ENCODE results near the gene CRCP. TPM values are rescaled to one million over a fixed set of nuclear protein-coding genes. Genes with fewer than 3 reads are reported as not detected.
A peak's percentile ranks its signal among the peaks of the same experiment; 100 is the strongest.

The CRCP gene
- total and polyA plus RNA-seq, 12 donors, result 11.3 to 31.1 (median 22.5) TPM

GRCh38 chr7:66190504-66190857 lies 75.8 kb downstream of the CRCP start:
- 81 to 89% methylated on average over 5 of the region's 5 CpGs for WGBS, 2 donors
- no peak overlapping the region for H3K27ac ChIP-seq
- no peaks in the 10 kb centered on the region for H3K36me3 ChIP-seq
- no peaks in the 10 kb centered on the region for H3K27me3 ChIP-seq
- TF ChIP-seq CTCF (IDR thresholded peaks at IDR 0.05), result no peak
- H3K4me3 ChIP-seq, result no peak overlapping the region
- intact Hi-C loops (cut with DNase I), result no loop called here
- H3K4me1 ChIP-seq, result no peaks in the 10 kb centered on the region
- H3K9me3 ChIP-seq, result peaks cover 0 to 5% (median 0%) of the 10 kb centered on the region in 11 donors
- ATAC-seq (no peak), DNase-seq (no peak)

GRCh38 chr7:66193146-66193725 lies 78.6 kb downstream of the CRCP start:
- 59 to 63% methylated on average over 5 to 6 of the region's 6 CpGs for WGBS, 2 donors
- Histone ChIP-seq H3K4me1 (no peaks in the 10 kb centered on the region), H3K27me3 (no peaks in the 10 kb centered on the region), H3K36me3 (no peaks in the 10 kb centered on the region), H3K27ac (no peak overlapping the region), H3K4me3 (no peak overlapping the region), H3K9me3 (no peaks in the 10 kb centered on the region)
- TF ChIP-seq CTCF (IDR thresholded peaks at IDR 0.05), result no peak
- intact Hi-C loops (cut with DNase I), result no loop called here
- DNase-seq (no peak), ATAC-seq (no peak)

GRCh38 chr7:66198469-66198868 lies 83.8 kb downstream of the CRCP start:
- WGBS, 2 donors, result 12 to 26% methylated on average over 2 of the region's 2 CpGs
- DNase-seq, result no peak
- no peaks in the 10 kb centered on the region for H3K27me3 ChIP-seq
- peak in 2 of 8 donors; percentile 31 to 42 for ATAC-seq
- intact Hi-C loops (cut with DNase I), result no loop called here
- H3K4me3 ChIP-seq, result no peak overlapping the region
- no peaks in the 10 kb centered on the region for H3K4me1 ChIP-seq
- H3K27ac ChIP-seq, result no peak overlapping the region
- H3K36me3 ChIP-seq, result no peaks in the 10 kb centered on the region
- H3K9me3 ChIP-seq, result no peaks in the 10 kb centered on the region
- TF ChIP-seq CTCF (IDR thresholded peaks at IDR 0.05), result no peak

GRCh38 chr7:66198956-66199355 lies 84.3 kb downstream of the CRCP start:
- Histone ChIP-seq H3K27me3 (no peaks in the 10 kb centered on the region), H3K9me3 (no peaks in the 10 kb centered on the region), H3K4me3 (no peak overlapping the region), H3K4me1 (no peaks in the 10 kb centered on the region), H3K36me3 (no peaks in the 10 kb centered on the region), H3K27ac (no peak overlapping the region)
- WGBS, 2 donors, result 63 to 80% methylated on average over 4 of the region's 4 CpGs
- intact Hi-C loops (cut with DNase I), result no loop called here
- ATAC-seq (no peak), DNase-seq (no peak)
- TF ChIP-seq CTCF (IDR thresholded peaks at IDR 0.05), result no peak

Measured in heart right ventricle (tissue), 16 donors.